H1 (cell line): ENCODE measurements around the gene LMO4.

Experiments
- CBX5 ChIP-seq: fragments of 300-800, 300-1000 bp; sonication (generic); IDR thresholded peaks from 2 replicates; pipeline ENCODE4 v1.7.1; 2016; ENCODE audit warnings: antibody characterized with exemption, low read length, low read depth
- CTCF ChIP-seq, 3 experiments: IDR thresholded peaks; 1 replicate in 2 of 3; 2 replicates in 1 of 3; pipeline versions ENCODE4 v1.5.1 to v1.6.1; 2011; ENCODE audit warnings: low read length in 3 of 3, mild to moderate bottlenecking in 3 of 3, inconsistent platforms in 2 of 3, low read depth in 1 of 3, moderate library complexity in 1 of 3; ENCODE audit not compliant: insufficient read depth in 1 of 3; ENCODE audit errors: control extremely low read depth in 1 of 3
- EZH2 ChIP-seq: fragments of 200-600 bp; sonication (generic); IDR thresholded peaks from 2 replicates; pipeline ENCODE4 v1.7.1; 2012; ENCODE audit warnings: low read depth, mild to moderate bottlenecking, moderate library complexity, low read length, inconsistent platforms; ENCODE audit not compliant: severe bottlenecking
- GABPA ChIP-seq: IDR thresholded peaks from 2 replicates; pipeline ENCODE4 v1.6.1; 2011; ENCODE audit warnings: mild to moderate bottlenecking, low read length, moderate library complexity, borderline replicate concordance; ENCODE audit not compliant: insufficient read depth
- POLR2A ChIP-seq, 2 experiments: IDR thresholded peaks; 1 replicate in 1 of 2; 2 replicates in 1 of 2; pipeline ENCODE4 v1.6.1; 2011; ENCODE audit warnings: low read depth in 2 of 2, low read length in 2 of 2, mild to moderate bottlenecking in 2 of 2; ENCODE audit errors: control extremely low read depth in 1 of 2
- RBBP5 ChIP-seq: IDR thresholded peaks from 2 replicates; pipeline ENCODE4 v1.7.1; 2012; ENCODE audit warnings: low read depth, mild to moderate bottlenecking, inconsistent platforms, low read length, moderate library complexity, borderline replicate concordance
- RFX5 ChIP-seq: IDR thresholded peaks from 2 replicates; pipeline ENCODE4 v1.6.1; 2011; ENCODE audit warnings: low read depth, low read length, improper control_type of control experiment, borderline replicate concordance
- SRF ChIP-seq: IDR thresholded peaks from 2 replicates; pipeline ENCODE4 v1.6.1; 2011; ENCODE audit warnings: mild to moderate bottlenecking, low read depth, low read length, moderate library complexity
- ZNF274 ChIP-seq: IDR thresholded peaks from 2 replicates; pipeline ENCODE4 v1.7.0; 2012; ENCODE audit warnings: low read length, borderline replicate concordance; ENCODE audit errors: extremely low read depth

GRCh38 chr1:87370544-87370943, 41.9 kb downstream of the LMO4 start:
- no peak for TF ChIP-seq EZH2
- TF ChIP-seq SRF, result no peak
- TF ChIP-seq RFX5, result no peak
- TF ChIP-seq CTCF (IDR thresholded peaks at IDR 0.05; ENCODE audit: control extremely low read depth in 1 of 3, insufficient read depth in 1 of 3, low read depth in 1 of 3, low read length in 3 of 3), result no peak
- no peak for TF ChIP-seq GABPA
- no peak for TF ChIP-seq CBX5
- TF ChIP-seq ZNF274, result no peak
- TF ChIP-seq POLR2A (IDR thresholded peaks at IDR 0.05; ENCODE audit: control extremely low read depth in 1 of 2, low read depth in 2 of 2, low read length in 2 of 2), result no peak
- TF ChIP-seq RBBP5, result no peak
